Measurements from ENCODE around the gene RBPJ.

DNA sequence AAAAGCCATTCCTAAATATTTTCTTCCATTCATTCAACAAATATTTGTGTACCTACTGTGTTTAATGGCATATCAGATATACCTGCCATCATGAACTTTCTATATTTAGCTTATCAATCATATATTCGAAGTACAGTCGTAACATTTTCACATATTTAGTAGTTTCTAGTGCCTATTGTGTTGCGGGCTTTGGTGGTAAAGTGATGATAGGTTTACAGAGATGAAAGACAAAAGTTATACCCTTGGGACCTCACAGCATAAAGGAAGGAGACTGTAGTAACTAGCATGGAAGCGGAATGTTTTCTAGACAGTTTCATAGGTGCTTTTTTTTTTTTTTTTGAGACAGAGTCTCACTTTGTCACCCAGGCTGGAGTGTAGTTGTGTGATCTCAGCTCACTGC is 39.5 kb downstream of the RBPJ start:
- TF ChIP-seq CTCF (conservative IDR thresholded peaks at IDR 0.05; ENCODE audit: low read depth, low read length) (no peak), EZH2 (IDR thresholded peaks at IDR 0.05; ENCODE audit: borderline replicate concordance, low read depth, low read length, poor library complexity, severe bottlenecking) (no peak)
